GM12878 (cell line): ENCODE data around the gene NANOS2. TPM values are rescaled to one million over a fixed set of nuclear protein-coding genes. Genes with fewer than 3 reads are reported as not detected.
A peak's percentile ranks its signal among the peaks of the same experiment; 100 is the strongest.

Experiments
- ATAC-seq: fragments of 200-7000 bp; cut with Tn5 transposase; 3 replicates; pipeline ENCODE4 v1.9.1; 2020; ENCODE audit warnings: mild to moderate bottlenecking, moderate library complexity
- BruUV-seq: library from RNA; stranded (reverse); fragments of 400-500 nt; replicated peaks from 2 replicates; lab custom pipeline; 2021; lab: Mats Ljungman, UMichigan
- CTCF ChIA-PET: fragments of 300-600 bp; sonication (Branson Sonifier 250); formaldehyde crosslinking; extraction: SDS; loops from one replicate; lab custom pipeline; 2021; ENCODE audit warnings: inconsistent platforms; lab: Yijun Ruan, JAX
- POLR2A ChIA-PET: fragments of 350-600 bp; formaldehyde crosslinking; extraction: SDS; loops from one replicate; lab custom pipeline; 2021; ENCODE audit warnings: inconsistent platforms; lab: Charles Lee
- RAD21 ChIA-PET: fragments of 300-600 bp; sonication (Branson Sonifier 250); formaldehyde crosslinking; loops from one replicate; lab custom pipeline; 2023; ENCODE audit warnings: antibody characterized with exemption; ENCODE audit not compliant: unreplicated experiment; lab: Charles Lee
- SMC1A ChIA-PET: fragments of 300-600 bp; sonication (Branson Sonifier 250); formaldehyde crosslinking; loops from one replicate; lab custom pipeline; 2023; ENCODE audit not compliant: unreplicated experiment, uncharacterized antibody; lab: Charles Lee
- DNase-seq: peaks from one replicate; pipeline ENCODE4 v3.0.0-alpha.2; 2011; ENCODE audit warnings: low read depth, low spot score
- FAIRE-seq: peaks from 3 replicates; lab custom pipeline; 2011; peaks lifted over from hg19 to GRCh38; lab: Jason Lieb, UNC
- H2AFZ ChIP-seq: 2 replicates; pipeline ENCODE4 v1.6.0; 2011; ENCODE audit warnings: low read depth, low read length, control low read depth; ENCODE audit not compliant: control insufficient read depth
- H3K27ac ChIP-seq: 2 replicates; pipeline ENCODE4 v1.5.1; 2011; ENCODE audit warnings: control low read depth; ENCODE audit not compliant: control insufficient read depth, insufficient read depth
- H3K27me3 ChIP-seq, 2 experiments: replicated peaks in 1 of 2; 2 replicates each; pipeline versions ENCODE4 v1.6.0 to v1.6.1; 2011; ENCODE audit warnings: low read length in 1 of 2; ENCODE audit not compliant: control insufficient read depth in 2 of 2, insufficient read depth in 2 of 2
- H3K36me3 ChIP-seq, 2 experiments: 2 replicates each; pipeline ENCODE4 v1.5.1; 2011; ENCODE audit warnings: low read length in 1 of 2; ENCODE audit not compliant: control insufficient read depth in 2 of 2, insufficient read depth in 2 of 2
- H3K4me1 ChIP-seq: 2 replicates; pipeline ENCODE4 v1.6.1; 2011; ENCODE audit warnings: mild to moderate bottlenecking, low read length, moderate library complexity, mixed read lengths; ENCODE audit not compliant: control insufficient read depth, insufficient read depth
- H3K4me2 ChIP-seq: 2 replicates; pipeline ENCODE4 v1.6.0; 2011; ENCODE audit warnings: control low read depth; ENCODE audit not compliant: control insufficient read depth, insufficient read depth
- H3K4me3 ChIP-seq: fragments of 200-600 bp; sonication (generic); 2 replicates; pipeline ENCODE4 v1.5.1; 2016
- H3K79me2 ChIP-seq: 2 replicates; pipeline ENCODE4 v1.6.0; 2011; ENCODE audit warnings: low read length; ENCODE audit not compliant: control insufficient read depth, insufficient read depth
- H3K9ac ChIP-seq: 2 replicates; pipeline ENCODE4 v1.8.0; 2011; ENCODE audit warnings: low read length, control low read depth, mixed read lengths; ENCODE audit not compliant: control insufficient read depth, insufficient read depth
- H3K9me3 ChIP-seq: replicated peaks from 3 replicates; pipeline ENCODE4 v1.5.1; 2011; ENCODE audit warnings: mild to moderate bottlenecking, low read length; ENCODE audit not compliant: control insufficient read depth, insufficient read depth
- H4K20me1 ChIP-seq: 2 replicates; pipeline ENCODE4 v1.6.0; 2011; ENCODE audit not compliant: control insufficient read depth, insufficient read depth
- ATF7 ChIP-seq: fragments of 450-650 bp; IDR thresholded peaks from 2 replicates; pipeline ENCODE4 v1.6.1; 2016; ENCODE audit warnings: low read depth, mild to moderate bottlenecking
- CHD2 ChIP-seq: IDR thresholded peaks from 2 replicates; pipeline ENCODE4 v1.6.1; 2011; ENCODE audit warnings: low read depth, low read length, improper control_type of control experiment, borderline replicate concordance
- EGR1 ChIP-seq, 2 experiments: IDR thresholded peaks; 1 replicate in 1 of 2; 2 replicates in 1 of 2; pipeline ENCODE4 v1.6.1; 2011 to 2012; ENCODE audit warnings: low read depth in 2 of 2, low read length in 2 of 2, borderline replicate concordance in 1 of 2, mild to moderate bottlenecking in 1 of 2, moderate library complexity in 1 of 2
- NRF1 ChIP-seq: conservative IDR thresholded peaks from 2 replicates; pipeline ENCODE4 v1.6.1; 2011; ENCODE audit warnings: mild to moderate bottlenecking, low read depth, low read length, improper control_type of control experiment
- RAD51 ChIP-seq: fragments of 450-650 bp; IDR thresholded peaks from 2 replicates; pipeline ENCODE4 v1.6.1; 2016; ENCODE audit warnings: moderate library complexity, mild to moderate bottlenecking, inconsistent platforms
- RUNX3 ChIP-seq: IDR thresholded peaks from 2 replicates; pipeline ENCODE4 v1.6.1; 2012; ENCODE audit warnings: low read length, inconsistent platforms
- SIX5 ChIP-seq: IDR thresholded peaks from 2 replicates; pipeline ENCODE4 v1.6.1; 2011; ENCODE audit warnings: mild to moderate bottlenecking, low read depth, low read length, moderate library complexity; ENCODE audit not compliant: severe bottlenecking
- SMAD1 ChIP-seq: fragments of 450-650 bp; IDR thresholded peaks from 2 replicates; pipeline ENCODE4 v1.6.1; 2018; ENCODE audit warnings: mild to moderate bottlenecking, low read depth; ENCODE audit not compliant: partially characterized antibody
- USF1 ChIP-seq: IDR thresholded peaks from 2 replicates; pipeline ENCODE4 v1.6.1; 2011; ENCODE audit warnings: borderline replicate concordance, low read depth, mild to moderate bottlenecking, moderate library complexity, mixed read lengths, low read length; ENCODE audit not compliant: insufficient read depth; ENCODE audit errors: extremely low read length
- WGBS: methylation state at CpG from one replicate; pipeline ENCODE4 v1.1.6; 2016; ENCODE audit warnings: low lambda C conversion rate; ENCODE audit not compliant: insufficient replicate concordance, insufficient coverage; ENCODE audit errors: missing lambda C conversion rate; 5-methylcytosine and 5-hydroxymethylcytosine counted together
- in situ Hi-C: fragments of 300-500 bp; cut with MboI; formaldehyde crosslinking; loops from 9 replicates; pipeline ENCODE4 v1.14.3; 2018; ENCODE audit warnings: mixed read lengths
- intact Hi-C: fragments of 100-400 bp; cut with micrococcal nuclease; formaldehyde crosslinking; loops from one replicate; pipeline ENCODE4 v1.14.2; 2022; ENCODE audit not compliant: unreplicated experiment
- polyA plus RNA-seq, 11 experiments: library from polyadenylated mRNA; depleted of rRNA in 4 of 11; unstranded in 6 of 11; stranded (reverse) in 5 of 11; fragments of >200 nt; fragmentation: Nextera tagmentation in 4 of 11; fragmentation: Illumina TruSeq in 1 of 11; extraction: Ambion mirVana in 4 of 11; extraction: Trizol in 1 of 11; gene quantifications; 1 replicate in 1 of 11; 2 replicates in 10 of 11; pipeline versions ENCODE4 v1.2.1 to v1.2.3, GENCODE V29; 2011 to 2016; ENCODE audit warnings: inconsistent platforms in 2 of 11, missing spikeins in 2 of 11, low read depth in 1 of 11
- total RNA-seq, 4 experiments: library from RNA; depleted of rRNA in 3 of 4; stranded (reverse); fragments of >200 nt in 3 of 4; fragmentation: Illumina TruSeq in 1 of 4; extraction: Trizol in 1 of 4; gene quantifications; 2 replicates each; pipeline versions ENCODE4 v1.2.1 to v1.2.3, GENCODE V29; 2013 to 2021

The NANOS2 gene
- total and polyA plus RNA-seq, 10 of the 15 experiments (the other 5 are each of a cell fraction or from before 2014, with no cell fraction given): not detected

DNA sequence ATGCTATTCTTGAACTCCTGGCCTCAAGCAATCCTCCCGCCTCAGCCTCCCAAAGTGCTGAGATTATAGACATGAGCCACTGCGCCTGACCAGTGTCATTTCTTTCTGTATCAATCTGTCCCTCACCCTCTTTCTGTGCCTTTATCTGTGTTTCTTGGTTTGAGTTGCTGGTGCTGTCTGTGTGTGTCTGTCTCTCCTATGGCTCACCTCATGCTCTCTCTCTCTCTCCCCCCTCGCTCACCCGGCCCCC lies 38.5 kb downstream of the NANOS2 start:
- WGBS: 20% methylated on average over 2 of the region's 4 CpGs
- in situ Hi-C loops (no loop called here), intact Hi-C loops (no loop called here)
- POLR2A ChIA-PET: interaction anchor here (0.7 to 1.5 kb wide), 5 partner anchors 10 to 1031 kb away, joined by 3 to 4 read pairs (median 3); partner anchors contain the start of genes FOXA3, IRF2BP1 and SYMPK
- FAIRE-seq (no peak), ATAC-seq (peak; percentile 81), DNase-seq (no peak)
- Histone ChIP-seq H3K4me1 (peaks cover 9% of the 10 kb centered on the region), H3K36me3 (no peaks in the 10 kb centered on the region), H3K9me3 (no peaks in the 10 kb centered on the region), H3K9ac (peak overlapping the region; percentile 69), H3K27ac (peak overlapping the region; percentile 17; the same call in 1 of the 2 replicates), H2AFZ (peak overlapping the region; percentile 86), H3K4me2 (peak overlapping the region; percentile 81), H3K4me3 (no peak overlapping the region), H3K79me2 (no peaks in the 10 kb centered on the region), H4K20me1 (no peaks in the 10 kb centered on the region), H3K27me3 (no peaks in the 10 kb centered on the region)
- RAD21 ChIA-PET: interaction anchor here (1.2 kb wide), 1 partner anchor 11 kb away, joined by 4 read pairs; the partner anchor contains the start of gene FOXA3
- no TSS peak for BruUV-seq
- CTCF ChIA-PET: interaction anchor here (1.1 to 1.2 kb wide), 2 partner anchors 11 to 12 kb away, joined by 3 read pairs; partner anchors contain the start of gene FOXA3
- TF ChIP-seq RAD51: no peak
- peak; percentile 18 for TF ChIP-seq SMAD1
- TF ChIP-seq CHD2: no peak
- no peak for TF ChIP-seq USF1
- TF ChIP-seq RUNX3: 0 out of 2 replicates have a peak, but pooled peaks have one; percentile 23
- no peak for TF ChIP-seq SIX5
- TF ChIP-seq ATF7: peak; percentile 44; the same call in 1 of the 2 replicates
- TF ChIP-seq NRF1: no peak
- 0 out of 3 replicates have a peak, but pooled peaks of 1 of the 2 experiments have one; percentile 29 for TF ChIP-seq EGR1 (IDR thresholded peaks at IDR 0.05; ENCODE audit: borderline replicate concordance in 1 of 2, low read depth in 2 of 2, low read length in 2 of 2)
- SMC1A ChIA-PET: interaction anchor here (1.2 kb wide), 1 partner anchor 11 kb away, joined by 4 read pairs; no protein-coding TSS in a partner anchor
